NCI-H69 (cell line): Measurements from ENCODE around the gene MSI2.
A peak's percentile ranks its signal among the peaks of the same experiment; 100 is the strongest.
"Not testable (repeated sequence)": the region's sequence is repeated elsewhere in the genome, so short reads cannot be mapped to it uniquely, and the experiment has no call there.

Source experiments
- DNase-seq: peaks from one replicate; lab custom pipeline; 2025; lab: John Stamatoyannopoulos, UW

The MSI2 gene

GRCh38 chr17:57484081-57484666 is 227.9 kb downstream of the MSI2 start:
- no peak for DNase-seq

DNA sequence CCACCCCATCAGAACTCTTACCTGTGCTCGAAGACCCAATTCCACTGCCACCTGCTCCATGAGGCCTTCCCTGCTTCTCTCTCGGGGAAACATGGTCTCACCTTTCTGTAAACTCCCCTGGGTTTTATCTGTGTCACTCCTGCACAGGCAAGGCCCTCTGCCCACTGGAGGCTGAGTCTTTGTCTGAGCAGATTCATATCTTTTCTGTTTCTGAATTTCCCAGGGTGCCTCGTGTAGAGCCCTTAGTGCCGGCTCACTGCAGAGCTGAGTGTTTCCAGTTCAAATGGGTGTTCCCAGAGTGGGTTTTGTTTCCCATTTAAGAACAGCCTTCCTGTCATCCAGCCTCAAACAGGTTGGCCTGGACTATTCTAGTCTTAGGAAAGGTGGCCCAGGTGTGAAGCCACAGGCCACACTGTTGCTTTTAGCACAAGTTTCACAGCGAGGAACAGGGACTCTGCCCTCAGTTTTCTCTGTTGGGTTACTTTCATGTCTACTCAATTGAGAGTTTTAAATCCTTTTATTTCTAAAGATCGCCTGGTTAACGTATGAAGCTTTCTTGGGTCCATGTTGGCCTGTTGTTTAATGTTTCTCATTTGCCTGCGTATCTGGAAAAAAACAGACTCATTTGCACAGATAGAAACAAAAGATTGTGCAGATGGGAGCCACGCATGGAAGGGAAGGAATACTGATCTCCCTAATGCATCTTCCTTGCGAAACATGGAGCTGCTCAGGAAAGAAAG is 228.7 kb downstream of the MSI2 start:
- no peak for DNase-seq

- DNase-seq = no peak
These were observed 229.2 kb downstream of the MSI2 start for GRCh38 chr17:57485566-57485865.

- DNase-seq = no peak
These were observed 229.9 kb downstream of the MSI2 start for GRCh38 chr17:57485916-57486881.

DNA sequence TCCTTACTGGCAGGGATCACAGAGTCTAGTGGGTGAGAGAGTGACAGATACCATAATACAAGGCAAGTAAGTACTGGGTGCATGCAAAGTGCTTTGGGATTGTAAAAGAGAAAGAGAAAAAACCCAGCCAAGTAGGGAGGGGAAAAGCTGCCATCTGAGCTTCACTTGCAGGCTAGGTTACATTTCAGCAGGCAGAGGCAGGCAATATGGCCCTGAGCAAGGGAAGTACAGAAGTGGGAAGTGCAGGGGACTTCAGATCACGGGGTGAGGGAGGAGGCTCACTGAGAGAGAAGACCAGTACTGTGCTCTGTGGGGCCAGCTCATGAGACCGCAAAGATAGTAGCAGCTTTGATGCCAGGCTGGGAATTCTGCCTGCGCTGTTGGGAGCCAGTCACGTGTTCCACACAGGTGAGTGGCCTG is 230.6 kb downstream of the MSI2 start:
- no peak for DNase-seq

DNA sequence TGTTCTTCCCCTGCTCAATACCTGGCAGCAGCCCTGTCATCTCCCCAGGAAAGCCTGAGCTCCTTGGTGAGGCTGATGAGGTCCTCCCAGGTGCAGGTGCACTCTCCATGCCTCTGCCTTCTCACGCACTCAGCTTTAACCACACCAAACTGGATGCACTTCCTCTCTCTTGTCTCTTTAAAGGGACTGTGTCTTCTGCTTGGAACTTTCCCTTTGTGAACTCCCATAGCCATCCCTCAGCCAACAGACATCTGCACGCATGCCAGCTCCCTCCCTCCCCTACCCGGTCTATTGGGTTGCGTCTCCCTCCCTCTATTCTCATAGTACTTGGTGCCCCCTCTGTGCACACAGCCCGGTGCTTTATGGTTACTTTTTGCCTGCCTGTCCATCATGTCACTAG is 231.2 kb downstream of the MSI2 start:
- DNase-seq = no peak

DNA sequence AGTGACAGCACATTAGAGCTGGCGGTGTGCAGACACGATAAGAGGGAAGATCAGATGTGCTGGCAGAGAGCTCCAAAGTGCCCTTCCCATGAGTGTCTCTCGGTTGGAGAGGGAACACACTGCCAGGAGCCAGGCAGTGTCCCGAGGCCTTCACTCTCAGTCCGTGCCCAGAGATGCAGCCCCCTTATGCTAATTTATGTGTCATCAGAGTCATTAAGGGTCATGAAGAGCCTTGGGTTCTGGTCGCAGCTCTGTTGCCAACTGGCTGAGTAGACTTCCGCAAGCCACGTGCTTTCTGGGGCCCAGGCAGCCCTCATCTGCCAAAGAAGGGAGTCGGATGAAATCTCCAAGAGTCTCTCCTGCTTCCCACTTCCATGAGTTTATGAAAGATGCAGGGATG is 232.5 kb downstream of the MSI2 start:
- no peak for DNase-seq

GRCh38 chr17:57489321-57489720 is 233.0 kb downstream of the MSI2 start:
- DNase-seq = no peak

DNA sequence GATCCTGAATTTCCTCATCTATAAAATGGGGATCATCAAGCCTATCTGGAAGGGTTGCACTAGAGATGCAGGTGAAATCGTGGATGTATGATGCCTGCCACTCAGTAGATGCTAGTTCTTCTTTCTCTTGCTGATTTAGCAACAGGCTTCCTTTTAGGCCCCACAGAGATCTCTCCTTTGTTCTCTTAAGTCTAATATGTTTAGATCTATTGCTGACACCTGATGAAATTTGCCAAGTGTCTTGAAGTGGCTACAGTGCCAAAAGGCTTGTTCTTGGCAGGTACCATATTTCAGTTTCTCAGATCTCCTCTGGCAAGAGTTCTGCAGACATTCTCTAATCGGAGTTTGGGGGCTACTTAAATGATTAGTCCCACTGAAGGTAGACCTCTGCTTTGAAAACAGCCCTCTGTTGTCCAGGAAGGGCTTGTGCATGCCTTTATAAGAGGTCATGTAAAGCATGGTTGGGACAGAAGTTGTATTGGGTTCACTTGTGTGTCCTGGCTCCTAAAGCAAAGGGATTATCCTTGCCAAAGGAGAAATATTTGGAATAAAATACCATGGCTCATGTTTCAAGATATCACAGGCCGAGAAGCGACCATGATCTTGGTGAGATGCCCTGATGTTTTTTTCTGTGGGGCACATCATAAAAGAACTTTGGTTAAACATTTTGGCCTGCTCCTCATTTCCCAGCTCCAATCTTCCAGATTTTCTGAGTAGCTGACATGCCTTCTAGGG is 234.0 kb downstream of the MSI2 start:
- no peak for DNase-seq

- no peak for DNase-seq
These were observed 234.6 kb downstream of the MSI2 start for GRCh38 chr17:57490890-57491289.

DNA sequence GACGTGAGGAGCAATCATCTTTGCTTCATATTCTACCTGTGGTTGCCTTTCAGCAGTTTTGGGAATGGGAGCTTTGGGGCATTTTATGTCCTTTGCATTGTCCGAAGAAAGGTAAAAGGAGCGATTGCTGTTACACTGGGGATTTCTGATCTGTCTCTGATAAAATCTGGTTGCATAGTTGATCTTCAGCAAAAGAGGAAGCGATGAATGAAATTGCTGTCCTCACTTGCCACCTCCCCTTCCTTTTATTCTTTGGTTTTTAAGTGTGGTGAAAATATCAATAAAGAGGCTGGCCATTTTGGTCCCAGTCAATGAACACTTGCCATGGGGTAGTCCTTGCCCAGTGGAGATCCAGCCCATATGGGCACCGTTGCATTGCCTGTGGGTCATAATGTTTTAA is 236.8 kb downstream of the MSI2 start:
- DNase-seq = no peak

- no peak for DNase-seq
These were observed 237.3 kb downstream of the MSI2 start for GRCh38 chr17:57493625-57494024.

GRCh38 chr17:57494443-57494842 is 238.1 kb downstream of the MSI2 start:
- DNase-seq = no peak

DNA sequence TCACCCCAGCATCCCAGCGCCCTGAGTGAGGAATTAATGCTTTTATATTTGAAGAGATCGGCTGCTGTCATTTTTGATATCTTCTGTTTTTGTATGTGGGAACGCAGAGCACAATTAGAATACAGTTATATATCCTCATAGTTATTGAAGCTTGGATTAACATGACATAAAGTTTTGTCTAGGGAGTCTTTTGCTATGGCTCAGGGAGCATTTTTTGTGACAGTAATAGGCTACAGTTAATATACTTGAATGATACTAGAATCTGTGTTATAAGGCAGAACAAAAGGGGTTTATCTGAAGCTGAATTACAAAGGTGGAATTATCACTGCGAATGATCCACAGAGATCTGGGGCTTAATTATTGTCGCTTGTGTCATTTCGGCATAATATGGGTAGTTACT is 239.4 kb downstream of the MSI2 start:
- DNase-seq = no peak

DNA sequence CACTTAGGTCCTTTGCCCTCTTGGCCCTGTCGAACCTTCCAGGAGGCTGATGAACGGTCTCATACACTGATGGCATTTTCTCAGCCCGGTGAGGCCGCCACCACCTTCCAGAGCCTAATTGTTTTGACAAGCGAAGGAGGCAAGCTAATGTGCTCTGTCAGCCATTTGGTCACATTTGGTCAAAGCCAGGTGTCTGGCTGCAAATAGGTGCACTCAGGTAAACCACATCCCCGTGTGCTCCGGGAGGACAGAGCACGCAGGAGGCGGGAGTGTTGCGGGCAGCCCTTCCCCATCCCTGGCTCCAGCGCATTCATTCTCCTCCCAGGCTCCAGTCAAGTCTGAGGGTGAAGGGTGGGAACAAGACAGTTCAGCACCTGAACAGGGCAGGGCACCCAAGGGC is 240.1 kb downstream of the MSI2 start:
- no peak for DNase-seq

DNA sequence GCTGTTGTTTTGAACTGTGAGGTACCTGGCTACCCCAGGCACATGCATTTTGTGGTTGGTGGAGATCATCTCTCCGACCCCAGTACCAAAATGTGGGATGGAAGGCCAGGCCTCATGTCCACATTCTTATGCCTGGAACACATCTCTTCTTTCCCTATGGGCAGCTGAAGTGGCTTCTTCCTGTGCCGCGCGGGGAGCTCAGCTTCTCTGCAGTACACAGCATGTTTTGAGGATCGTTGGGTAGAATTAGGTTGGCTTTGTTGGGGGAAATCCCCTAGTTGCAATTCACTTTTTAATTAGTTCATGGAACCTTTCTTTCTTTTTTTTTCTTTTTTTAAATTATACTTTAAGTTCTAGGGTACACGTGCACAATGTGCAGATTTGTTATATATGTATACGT is 242.1 kb downstream of the MSI2 start:
- no peak for DNase-seq

DNA sequence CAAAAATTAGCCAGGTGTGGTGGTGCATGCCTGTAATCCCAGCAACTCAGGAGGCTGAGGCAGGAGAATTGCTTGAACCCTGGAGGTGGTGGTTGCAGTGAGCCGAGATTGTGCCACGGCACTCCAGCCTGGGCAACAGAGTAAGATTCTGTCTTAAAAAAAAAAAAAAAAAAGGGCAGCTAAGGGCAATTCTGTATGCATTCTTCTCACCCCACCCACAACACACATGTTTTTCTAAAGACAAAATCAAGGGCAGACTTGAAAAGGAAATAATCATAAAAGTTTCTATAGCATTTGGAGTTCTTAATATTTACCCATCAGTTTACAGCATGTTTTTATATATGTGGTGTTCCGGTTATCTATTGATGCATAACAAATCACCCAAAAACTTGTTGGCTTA is 242.9 kb downstream of the MSI2 start:
- not testable (repeated sequence) for DNase-seq

GRCh38 chr17:57499648-57500049 is 243.3 kb downstream of the MSI2 start:
- DNase-seq = peak; percentile 52

- DNase-seq = no peak
These were observed 244.7 kb downstream of the MSI2 start for GRCh38 chr17:57501016-57501415.

GRCh38 chr17:57502022-57502421 is 245.7 kb downstream of the MSI2 start:
- DNase-seq = no peak

DNA sequence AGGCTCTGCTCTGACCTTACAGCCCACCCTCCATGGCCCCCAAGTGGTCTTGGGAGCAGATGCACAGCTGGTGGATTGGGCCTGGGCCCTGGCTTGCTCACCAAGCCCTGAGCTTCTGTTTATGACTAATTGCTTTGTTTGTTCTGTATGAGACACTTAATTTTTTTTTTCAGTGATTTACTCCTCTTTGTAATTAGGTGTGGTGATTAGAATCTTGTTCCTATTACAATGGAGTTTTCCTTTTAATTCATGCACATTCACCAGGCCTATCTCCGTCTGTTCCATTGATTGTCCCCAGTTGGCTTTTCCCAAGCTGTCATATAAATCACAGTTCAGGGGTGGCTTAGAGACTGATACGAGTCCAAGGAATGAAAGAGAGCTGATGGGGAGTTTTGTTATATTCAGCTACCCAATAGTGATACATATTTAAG is 246.5 kb downstream of the MSI2 start:
- peak; percentile 85 for DNase-seq

DNA sequence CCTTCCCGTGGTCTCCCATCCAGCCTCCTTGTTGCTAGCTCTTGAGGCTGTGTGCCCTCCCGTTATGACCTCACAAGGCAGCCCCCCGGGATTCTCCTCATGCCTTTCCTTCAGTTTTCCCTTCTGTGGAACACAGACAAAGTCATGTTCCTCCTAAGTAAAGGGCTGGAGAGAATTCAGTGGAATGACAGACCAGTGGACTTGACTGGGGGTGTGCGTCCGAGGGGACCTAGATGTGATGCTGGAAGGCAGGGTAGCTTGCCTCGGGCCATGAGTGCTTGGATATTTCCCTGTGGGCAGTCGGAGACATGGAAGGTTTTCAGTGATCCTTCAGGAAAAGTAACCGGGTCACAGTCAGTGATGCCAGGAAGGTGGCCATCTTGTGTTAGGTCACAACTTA is 247.9 kb downstream of the MSI2 start:
- DNase-seq = no peak
